Measurements from ENCODE around the gene SLC43A2. TPM values are rescaled to one million over a fixed set of nuclear protein-coding genes. Genes with fewer than 3 reads are reported as not detected.

The SLC43A2 gene
- total RNA-seq, 2 experiments from 2014 or later: 9.0 to 10.2 TPM

DNA sequence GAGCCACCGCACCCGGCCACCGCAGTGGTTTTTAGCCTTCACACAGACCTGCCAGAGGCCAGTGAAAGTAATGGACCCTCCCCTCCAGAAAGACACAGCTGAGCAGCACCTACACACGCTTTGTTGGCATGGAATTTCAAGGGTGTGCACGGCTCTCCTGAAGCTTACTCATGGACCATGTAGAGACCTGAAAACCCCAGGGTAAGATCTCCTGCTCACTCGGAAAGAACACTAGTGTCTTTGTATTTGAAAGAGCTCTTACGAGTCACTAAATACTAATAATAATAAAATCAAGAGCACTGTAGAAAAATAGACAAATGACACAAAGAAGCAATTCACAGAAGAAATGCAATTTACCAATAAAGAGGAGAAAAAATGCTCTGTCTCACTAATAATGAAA is 20.0 kb downstream of the SLC43A2 start:
- no peak overlapping the region for H3K4me3 ChIP-seq (ENCODE audit: low read length)
- ATAC-seq (ENCODE audit: poor library complexity): no peak

DNA sequence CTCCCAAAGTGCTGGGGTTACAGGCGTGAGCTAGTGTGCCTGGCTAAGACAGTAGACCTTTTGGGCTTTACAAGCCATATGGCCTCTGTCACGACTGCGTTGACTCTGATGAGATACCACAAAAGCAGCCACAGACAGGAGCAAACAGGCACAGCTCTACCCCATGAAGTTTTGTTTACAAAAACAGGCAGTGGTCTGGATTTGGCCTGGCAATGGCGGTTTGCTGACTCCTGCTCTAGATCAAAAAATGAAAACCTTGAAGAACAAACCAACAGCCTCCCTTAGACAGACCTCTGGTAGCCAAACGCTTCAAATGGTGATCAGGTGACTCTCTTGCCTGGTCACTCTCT is 20.7 kb downstream of the SLC43A2 start:
- Mint-ChIP-seq H3K36me3 (ENCODE audit: low read depth) (no peaks in the 10 kb centered on the region), H3K27me3 (no peaks in the 10 kb centered on the region), H3K27ac (no peak overlapping the region), H3K9me3 (no peaks in the 10 kb centered on the region), H3K4me3 (no peak overlapping the region), H3K4me1 (ENCODE audit: low read depth) (no peaks in the 10 kb centered on the region)
- Histone ChIP-seq H3K27ac (ENCODE audit: low read depth in 1 of 2, low read length in 2 of 2) (no peak overlapping the region), H3K36me3 (ENCODE audit: insufficient read depth, low read length) (no peaks in the 10 kb centered on the region), H3K4me3 (ENCODE audit: low read length) (no peak overlapping the region), H3K9me3 (ENCODE audit: control insufficient read depth in 1 of 2, insufficient read depth in 1 of 2, low read length in 2 of 2) (no peaks in the 10 kb centered on the region), H3K27me3 (ENCODE audit: control insufficient read depth in 1 of 2, insufficient read depth in 2 of 2, low read length in 2 of 2) (peaks cover 0 to 4% of the 10 kb centered on the region in 2 experiments), H3K4me1 (ENCODE audit: insufficient read depth, low read length) (peaks cover 9% of the 10 kb centered on the region)
- TF ChIP-seq, protein P1, sequence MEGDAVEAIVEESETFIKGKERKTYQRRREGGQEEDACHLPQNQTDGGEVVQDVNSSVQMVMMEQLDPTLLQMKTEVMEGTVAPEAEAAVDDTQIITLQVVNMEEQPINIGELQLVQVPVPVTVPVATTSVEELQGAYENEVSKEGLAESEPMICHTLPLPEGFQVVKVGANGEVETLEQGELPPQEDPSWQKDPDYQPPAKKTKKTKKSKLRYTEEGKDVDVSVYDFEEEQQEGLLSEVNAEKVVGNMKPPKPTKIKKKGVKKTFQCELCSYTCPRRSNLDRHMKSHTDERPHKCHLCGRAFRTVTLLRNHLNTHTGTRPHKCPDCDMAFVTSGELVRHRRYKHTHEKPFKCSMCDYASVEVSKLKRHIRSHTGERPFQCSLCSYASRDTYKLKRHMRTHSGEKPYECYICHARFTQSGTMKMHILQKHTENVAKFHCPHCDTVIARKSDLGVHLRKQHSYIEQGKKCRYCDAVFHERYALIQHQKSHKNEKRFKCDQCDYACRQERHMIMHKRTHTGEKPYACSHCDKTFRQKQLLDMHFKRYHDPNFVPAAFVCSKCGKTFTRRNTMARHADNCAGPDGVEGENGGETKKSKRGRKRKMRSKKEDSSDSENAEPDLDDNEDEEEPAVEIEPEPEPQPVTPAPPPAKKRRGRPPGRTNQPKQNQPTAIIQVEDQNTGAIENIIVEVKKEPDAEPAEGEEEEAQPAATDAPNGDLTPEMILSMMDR (IDR thresholded peaks at IDR 0.05): no peak
- ATAC-seq (ENCODE audit: poor library complexity) (no peak), DNase-seq (no peak)
- intact Hi-C loops (cut with DNase I, micrococcal nuclease): no loop called here
- CTCF ChIA-PET: no interaction called here
- POLR2A ChIA-PET: no interaction called here

More for the DNA sequence above, 20.0 kb downstream of the SLC43A2 start:
- H3K36me3 ChIP-seq (ENCODE audit: insufficient read depth, low read length): no peaks in the 10 kb centered on the region
- Mint-ChIP-seq H3K36me3 (ENCODE audit: low read depth) (no peaks in the 10 kb centered on the region), H3K27me3 (no peaks in the 10 kb centered on the region), H3K9me3 (no peaks in the 10 kb centered on the region), H3K4me1 (ENCODE audit: low read depth) (no peaks in the 10 kb centered on the region), H3K27ac (no peak overlapping the region), H3K4me3 (no peak overlapping the region)
- no peak for DNase-seq
- H3K27ac ChIP-seq (ENCODE audit: low read depth in 1 of 2, low read length in 2 of 2): no peak overlapping the region
- ChIA-PET CTCF (no interaction called here), POLR2A (no interaction called here)
- TF ChIP-seq, protein P1 (IDR thresholded peaks at IDR 0.05): no peak
- H3K27me3 ChIP-seq (ENCODE audit: control insufficient read depth in 1 of 2, insufficient read depth in 2 of 2, low read length in 2 of 2): peaks cover 0 to 4% of the 10 kb centered on the region in 2 experiments
- peaks cover 9% of the 10 kb centered on the region for H3K4me1 ChIP-seq (ENCODE audit: insufficient read depth, low read length)
- no peaks in the 10 kb centered on the region for H3K9me3 ChIP-seq (ENCODE audit: control insufficient read depth in 1 of 2, insufficient read depth in 1 of 2, low read length in 2 of 2)
- intact Hi-C loops (cut with DNase I, micrococcal nuclease): no loop called here

DNA sequence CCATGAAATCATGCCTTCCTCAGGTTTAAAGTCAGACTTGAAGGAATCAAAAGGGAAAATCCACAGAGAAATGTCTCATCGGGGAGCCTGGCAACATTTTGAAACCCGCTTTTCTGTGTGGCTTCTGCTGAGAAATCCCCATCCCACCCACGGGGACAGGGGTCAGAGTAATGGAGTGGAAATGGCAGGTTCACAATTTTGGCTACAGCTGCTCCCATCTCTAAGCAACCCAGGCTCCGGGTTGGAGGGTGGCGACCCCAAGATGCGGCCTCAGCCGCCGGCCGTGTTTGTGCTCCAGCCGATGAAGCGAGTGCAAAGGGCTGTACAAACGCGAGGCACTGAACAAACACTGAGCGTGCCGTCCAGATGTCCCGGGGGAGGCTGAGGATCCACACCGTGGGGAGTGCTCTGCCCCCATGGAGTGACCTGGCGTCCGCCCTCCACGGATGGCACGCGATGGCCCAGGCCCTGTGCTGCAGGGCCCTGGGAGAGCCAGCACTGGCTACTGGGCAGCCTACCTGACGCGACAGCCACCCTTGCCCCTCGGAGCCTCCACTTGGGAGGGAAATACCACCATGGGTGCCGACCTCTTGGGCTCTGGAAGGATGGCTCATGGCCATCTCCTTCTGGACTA is 22.2 kb downstream of the SLC43A2 start:
- CTCF ChIA-PET: no interaction called here
- no peaks in the 10 kb centered on the region for H3K27me3 Mint-ChIP-seq

More for the DNA sequence above, 22.2 kb downstream of the SLC43A2 start:
- DNase-seq: no peak
- H3K4me1 ChIP-seq (ENCODE audit: insufficient read depth, low read length): peaks cover 9% of the 10 kb centered on the region
- H3K9me3 Mint-ChIP-seq: no peaks in the 10 kb centered on the region
- H3K4me3 ChIP-seq (ENCODE audit: low read length): no peak overlapping the region
- peak overlapping the region in 1 of 2 donors; percentile 22 for H3K27ac ChIP-seq (ENCODE audit: low read depth in 1 of 2, low read length in 2 of 2)
- H3K27ac Mint-ChIP-seq: no peak overlapping the region
- peaks cover 0 to 4% of the 10 kb centered on the region in 2 experiments for H3K27me3 ChIP-seq (ENCODE audit: control insufficient read depth in 1 of 2, insufficient read depth in 2 of 2, low read length in 2 of 2)
- POLR2A ChIA-PET: no interaction called here
- H3K9me3 ChIP-seq (ENCODE audit: control insufficient read depth in 1 of 2, insufficient read depth in 1 of 2, low read length in 2 of 2): peaks cover 0 to 9% of the 10 kb centered on the region in 2 experiments
- no peaks in the 10 kb centered on the region for H3K36me3 Mint-ChIP-seq (ENCODE audit: low read depth)
- no peaks in the 10 kb centered on the region for H3K36me3 ChIP-seq (ENCODE audit: insufficient read depth, low read length)
- intact Hi-C loops (cut with DNase I, micrococcal nuclease): no loop called here
- H3K4me3 Mint-ChIP-seq: no peak overlapping the region
- H3K4me1 Mint-ChIP-seq (ENCODE audit: low read depth): no peaks in the 10 kb centered on the region
- ATAC-seq (ENCODE audit: poor library complexity): no peak
- TF ChIP-seq, protein P1 (IDR thresholded peaks at IDR 0.05): no peak

Data from CD4-positive, alpha-beta T cell (primary cell).